Vagina (tissue), 2 donors: Measurements from ENCODE around the gene C2CD5.

Experiments
- CTCF ChIP-seq, 3 experiments: fragments of 450-650 bp in 2 of 3; fragments of 200-600 bp in 1 of 3; sonication (generic) in 1 of 3; IDR thresholded peaks; one replicate each; pipeline ENCODE4 v1.5.1; 2017 to 2019; ENCODE audit warnings: antibody characterized with exemption in 3 of 3, mild to moderate bottlenecking in 2 of 3, moderate library complexity in 2 of 3
- POLR2A ChIP-seq, 2 donors: fragments of 450-650 bp; IDR thresholded peaks; one replicate each; pipeline ENCODE4 v1.6.1; 2017; ENCODE audit warnings: antibody characterized with exemption in 2 of 2, mild to moderate bottlenecking in 2 of 2, moderate library complexity in 2 of 2
- POLR2AphosphoS5 ChIP-seq, 2 donors: sonication (generic); formaldehyde crosslinking; IDR thresholded peaks; one replicate each; pipeline ENCODE4 v1.9.0; 2017; ENCODE audit warnings: antibody characterized with exemption in 2 of 2, mild to moderate bottlenecking in 2 of 2, low read depth in 1 of 2; ENCODE audit not compliant: insufficient read depth in 1 of 2

- no peak for TF ChIP-seq CTCF (IDR thresholded peaks at IDR 0.05)
- TF ChIP-seq POLR2AphosphoS5 (IDR thresholded peaks at IDR 0.05; ENCODE audit: insufficient read depth in 1 of 2, low read depth in 1 of 2): no peak
- no peak for TF ChIP-seq POLR2A (IDR thresholded peaks at IDR 0.05)
Measured at GRCh38 chr12:22527999-22528398, 16.3 kb downstream of the C2CD5 start.
